ENCODE results near the gene SDS. TPM values are rescaled to one million over a fixed set of nuclear protein-coding genes. Genes with fewer than 3 reads are reported as not detected.

SDS gene
- total and polyA plus RNA-seq, 2 of the 13 experiments (the other 11 are each of a cell fraction or from before 2014, with no cell fraction given) = not detected

GRCh38 chr12:113358381-113359132 lies 45.1 kb downstream of the SDS start, which contains the start of gene PLBD2 (continued):
- TF ChIP-seq THYN1 (CRISPR knock-in tag; IDR thresholded peaks at IDR 0.05; ENCODE audit: borderline replicate concordance, low read depth) = no peak
- peak; percentile 39 for TF ChIP-seq NR0B2 (CRISPR knock-in tag; IDR thresholded peaks at IDR 0.05)
- peak in 1 of 2 experiments; percentile 56; a peak in 1 of 4 replicates for TF ChIP-seq HMGXB4 (CRISPR knock-in tag; IDR thresholded peaks at IDR 0.05; ENCODE audit: borderline replicate concordance in 1 of 2, low read depth in 1 of 2)
- TF ChIP-seq GPBP1L1 (CRISPR knock-in tag; IDR thresholded peaks at IDR 0.05) = no peak
- TF ChIP-seq RELA (CRISPR knock-in tag; IDR thresholded peaks at IDR 0.05) = peak; percentile 65; the same call in 1 of the 2 replicates
- TF ChIP-seq ZSCAN31 (CRISPR knock-in tag; IDR thresholded peaks at IDR 0.05; ENCODE audit: low read depth) = peak; percentile 89
- no peak; the same call in 1 of the 2 replicates for TF ChIP-seq ZBTB26 (CRISPR knock-in tag; IDR thresholded peaks at IDR 0.05; ENCODE audit: borderline replicate concordance)
- TF ChIP-seq ZBTB2 (CRISPR knock-in tag; IDR thresholded peaks at IDR 0.05; ENCODE audit: low read depth) = no peak
- TF ChIP-seq PBX3 (CRISPR knock-in tag; IDR thresholded peaks at IDR 0.05; ENCODE audit: borderline replicate concordance) = no peak
- TF ChIP-seq ZNF556 (CRISPR knock-in tag; IDR thresholded peaks at IDR 0.05; ENCODE audit: borderline replicate concordance) = peak; percentile 72; the same call in 1 of the 2 replicates
- peak; percentile 40; the same call in 1 of the 2 replicates for TF ChIP-seq RAD21 (CRISPR knock-in tag; IDR thresholded peaks at IDR 0.05)
- no peak; the same call in 1 of the 2 replicates for TF ChIP-seq RARA (CRISPR knock-in tag; IDR thresholded peaks at IDR 0.05)
- no peak for TF ChIP-seq BCL6 (CRISPR knock-in tag; IDR thresholded peaks at IDR 0.05)
- no peak for TF ChIP-seq ADNP (CRISPR knock-in tag; IDR thresholded peaks at IDR 0.05)
- TF ChIP-seq ZNF251 (CRISPR knock-in tag; IDR thresholded peaks at IDR 0.05) = no peak
- no peak for TF ChIP-seq SMAD3 (CRISPR knock-in tag; IDR thresholded peaks at IDR 0.05)
- TF ChIP-seq ZNF709 (CRISPR knock-in tag; IDR thresholded peaks at IDR 0.05) = no peak
- no peak for TF ChIP-seq ZNF775 (CRISPR knock-in tag; IDR thresholded peaks at IDR 0.05; ENCODE audit: borderline replicate concordance)
